PC-9 (cell line): Measurements from ENCODE around the gene NOP9. TPM values are rescaled to one million over a fixed set of nuclear protein-coding genes. Genes with fewer than 3 reads are reported as not detected.

Source experiments
- BruUV-seq: library from RNA; stranded (reverse); fragments of 400-500 nt; replicated peaks from 2 replicates; lab custom pipeline; 2021; lab: Mats Ljungman, UMichigan
- CTCF ChIA-PET: fragments of 300-600 bp; sonication (Branson Sonifier 250); formaldehyde crosslinking; loops from one replicate; lab custom pipeline; 2022; ENCODE audit warnings: antibody characterized with exemption; lab: Charles Lee
- POLR2A ChIA-PET: fragments of 300-600 bp; sonication (Branson Sonifier 250); formaldehyde crosslinking; loops from one replicate; lab custom pipeline; 2022; ENCODE audit warnings: antibody characterized with exemption; ENCODE audit not compliant: unreplicated experiment; lab: Charles Lee
- DNase-seq, 2 experiments: peaks; one replicate each; pipeline versions ENCODE4 v3.0.0 to v3.0.0-alpha.2; 2015 to 2022; ENCODE audit warnings: mixed read lengths in 1 of 2
- H2AFZ ChIP-seq: fragments of 200-600 bp; sonication (generic); 2 replicates; pipeline ENCODE4 v1.8.1; 2017; ENCODE audit warnings: antibody characterized with exemption
- H3F3A ChIP-seq: fragments of 200-600 bp; sonication (generic); 2 replicates; pipeline ENCODE4 v1.8.1; 2017; ENCODE audit warnings: antibody characterized with exemption, mild to moderate bottlenecking, low read depth; ENCODE audit not compliant: insufficient read depth
- H3K27ac ChIP-seq: fragments of 200-600 bp; sonication (generic); 2 replicates; pipeline ENCODE4 v1.6.1; 2016; ENCODE audit warnings: mixed run types
- H3K27me3 ChIP-seq: fragments of 200-600 bp; sonication (generic); 2 replicates; pipeline ENCODE4 v1.6.1; 2016; ENCODE audit warnings: low read depth, mixed run types; ENCODE audit not compliant: insufficient read depth
- H3K36me3 ChIP-seq: fragments of 200-600 bp; sonication (generic); 2 replicates; pipeline ENCODE4 v1.6.1; 2016; ENCODE audit warnings: low read depth, mixed run types
- H3K4me1 ChIP-seq: fragments of 200-600 bp; sonication (generic); replicated peaks from 2 replicates; pipeline ENCODE4 v1.6.1; 2016; ENCODE audit warnings: mixed run types; ENCODE audit not compliant: insufficient read depth
- H3K4me2 ChIP-seq: fragments of 200-600 bp; sonication (generic); 2 replicates; pipeline ENCODE4 v1.6.1; 2017; ENCODE audit warnings: mixed run types
- H3K4me3 ChIP-seq: fragments of 200-600 bp; sonication (generic); 2 replicates; pipeline ENCODE4 v1.6.1; 2016; ENCODE audit warnings: mixed run types
- H3K79me2 ChIP-seq: fragments of 200-600 bp; sonication (generic); 2 replicates; pipeline ENCODE4 v1.6.1; 2017; ENCODE audit warnings: low read depth, mixed run types
- H3K9me2 ChIP-seq: fragments of 200-600 bp; sonication (generic); 2 replicates; pipeline ENCODE4 v1.8.1; 2017; ENCODE audit warnings: mild to moderate bottlenecking; ENCODE audit not compliant: insufficient read depth
- H3K9me3 ChIP-seq: fragments of 200-600 bp; sonication (generic); 2 replicates; pipeline ENCODE4 v1.8.1; 2016; ENCODE audit warnings: low read depth; ENCODE audit not compliant: insufficient read depth
- H4K20me1 ChIP-seq: fragments of 200-600 bp; sonication (generic); 2 replicates; pipeline ENCODE4 v1.8.1; 2017; ENCODE audit not compliant: insufficient read depth
- EZH2 ChIP-seq: fragments of 200-600 bp; sonication (generic); IDR thresholded peaks from 2 replicates; pipeline ENCODE4 v1.8.0; 2017; ENCODE audit warnings: antibody characterized with exemption, low read depth
- intact Hi-C: fragments of 100-400 bp; cut with micrococcal nuclease; formaldehyde crosslinking; loops from one replicate; pipeline ENCODE4 v1.10.0; 2022; ENCODE audit not compliant: unreplicated experiment
- total RNA-seq: library from RNA; stranded (reverse); gene quantifications from 2 replicates; pipeline ENCODE4 v1.2.3, GENCODE V29; 2021
- TF ChIP-seq, protein P1 (sequence below): fragments of 200-600 bp; sonication (generic); conservative IDR thresholded peaks from 2 replicates; pipeline ENCODE4 v1.6.1; 2017; ENCODE audit warnings: mixed run types, antibody characterized with exemption, mild to moderate bottlenecking, moderate library complexity

The NOP9 gene
- total RNA-seq, 1 experiment from 2014 or later, result 24.4 TPM

DNA sequence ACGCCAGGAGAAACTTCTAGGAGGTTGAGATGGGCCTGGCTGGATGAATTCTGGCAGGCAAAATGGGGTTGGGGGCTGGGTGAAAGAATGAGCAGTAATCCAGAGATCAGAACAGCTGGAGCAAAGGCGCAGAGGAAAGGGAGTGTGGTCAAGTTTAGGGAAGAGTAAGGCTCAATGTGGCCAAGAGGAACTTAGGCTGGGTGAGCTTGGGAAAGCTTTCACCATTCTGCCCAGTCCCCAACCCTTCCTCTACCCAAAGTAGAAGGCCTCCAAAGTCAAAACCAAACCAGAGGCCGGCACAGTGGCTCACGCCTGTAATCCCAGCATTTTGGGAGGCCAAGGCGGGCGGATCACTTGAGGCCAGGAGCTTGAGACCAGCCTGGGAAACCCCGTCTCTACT is 18.0 kb upstream of the NOP9 start:
- Histone ChIP-seq H2AFZ (no peak overlapping the region), H3F3A (peaks cover 7% of the 10 kb centered on the region; the same call in 1 of the 2 replicates), H3K27ac (no peak overlapping the region), H3K9me3 (no peaks in the 10 kb centered on the region), H3K9me2 (no peaks in the 10 kb centered on the region), H4K20me1 (no peaks in the 10 kb centered on the region), H3K27me3 (no peaks in the 10 kb centered on the region), H3K36me3 (no peaks in the 10 kb centered on the region), H3K4me3 (no peak overlapping the region), H3K4me1 (peaks cover 8% of the 10 kb centered on the region), H3K79me2 (no peaks in the 10 kb centered on the region), H3K4me2 (no peak overlapping the region)
- no TSS peak for BruUV-seq
- no peak for DNase-seq
- ChIA-PET POLR2A (no interaction called here), CTCF (no interaction called here)
- TF ChIP-seq, protein P1, sequence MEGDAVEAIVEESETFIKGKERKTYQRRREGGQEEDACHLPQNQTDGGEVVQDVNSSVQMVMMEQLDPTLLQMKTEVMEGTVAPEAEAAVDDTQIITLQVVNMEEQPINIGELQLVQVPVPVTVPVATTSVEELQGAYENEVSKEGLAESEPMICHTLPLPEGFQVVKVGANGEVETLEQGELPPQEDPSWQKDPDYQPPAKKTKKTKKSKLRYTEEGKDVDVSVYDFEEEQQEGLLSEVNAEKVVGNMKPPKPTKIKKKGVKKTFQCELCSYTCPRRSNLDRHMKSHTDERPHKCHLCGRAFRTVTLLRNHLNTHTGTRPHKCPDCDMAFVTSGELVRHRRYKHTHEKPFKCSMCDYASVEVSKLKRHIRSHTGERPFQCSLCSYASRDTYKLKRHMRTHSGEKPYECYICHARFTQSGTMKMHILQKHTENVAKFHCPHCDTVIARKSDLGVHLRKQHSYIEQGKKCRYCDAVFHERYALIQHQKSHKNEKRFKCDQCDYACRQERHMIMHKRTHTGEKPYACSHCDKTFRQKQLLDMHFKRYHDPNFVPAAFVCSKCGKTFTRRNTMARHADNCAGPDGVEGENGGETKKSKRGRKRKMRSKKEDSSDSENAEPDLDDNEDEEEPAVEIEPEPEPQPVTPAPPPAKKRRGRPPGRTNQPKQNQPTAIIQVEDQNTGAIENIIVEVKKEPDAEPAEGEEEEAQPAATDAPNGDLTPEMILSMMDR, result no peak
- TF ChIP-seq EZH2, result no peak
- intact Hi-C loops, result no loop called here

- CTCF ChIA-PET, result interaction anchor here (0.6 kb wide), 1 partner anchor 13 kb away, joined by 3 read pairs; no protein-coding TSS in a partner anchor
Observed at GRCh38 chr14:24282736-24283135, 16.9 kb upstream of the NOP9 start.

GRCh38 chr14:24283796-24284460 is 15.7 kb upstream of the NOP9 start:
- H3K9me2 ChIP-seq, result no peaks in the 10 kb centered on the region
- H3K4me1 ChIP-seq, result peaks cover 5% of the 10 kb centered on the region
- no peaks in the 10 kb centered on the region for H3K9me3 ChIP-seq
- no peaks in the 10 kb centered on the region for H4K20me1 ChIP-seq
- H3K27ac ChIP-seq, result no peak overlapping the region
- TF ChIP-seq, protein P1, result no peak
- no peak for TF ChIP-seq EZH2
- H3K27me3 ChIP-seq, result no peaks in the 10 kb centered on the region
- CTCF ChIA-PET, result no interaction called here
- H3K4me2 ChIP-seq, result no peak overlapping the region
- BruUV-seq, result no TSS peak
- intact Hi-C loops, result no loop called here
- H3K4me3 ChIP-seq, result no peak overlapping the region
- no peaks in the 10 kb centered on the region for H3K36me3 ChIP-seq
- no peaks in the 10 kb centered on the region for H3K79me2 ChIP-seq
- H2AFZ ChIP-seq, result no peak overlapping the region
- H3F3A ChIP-seq, result peaks cover 3% of the 10 kb centered on the region; the same call in 1 of the 2 replicates
- DNase-seq, result no peak
- POLR2A ChIA-PET, result no interaction called here

More at GRCh38 chr14:24282736-24283135, 16.9 kb upstream of the NOP9 start:
- H3K79me2 ChIP-seq, result no peaks in the 10 kb centered on the region
- no peaks in the 10 kb centered on the region for H3K9me3 ChIP-seq
- H3K4me3 ChIP-seq, result no peak overlapping the region
- H3F3A ChIP-seq, result peaks cover 7% of the 10 kb centered on the region; the same call in 1 of the 2 replicates
- peaks cover 8% of the 10 kb centered on the region for H3K4me1 ChIP-seq
- no peak overlapping the region for H2AFZ ChIP-seq
- DNase-seq, result no peak
- no peak for TF ChIP-seq EZH2
- TF ChIP-seq, protein P1, result no peak
- H3K27me3 ChIP-seq, result no peaks in the 10 kb centered on the region
- no peaks in the 10 kb centered on the region for H4K20me1 ChIP-seq
- no peaks in the 10 kb centered on the region for H3K36me3 ChIP-seq
- intact Hi-C loops, result no loop called here
- no TSS peak for BruUV-seq
- POLR2A ChIA-PET, result no interaction called here
- H3K27ac ChIP-seq, result no peak overlapping the region
- H3K9me2 ChIP-seq, result no peaks in the 10 kb centered on the region
- no peak overlapping the region for H3K4me2 ChIP-seq
